HG03558 (cell line): ENCODE data around the gene PGR.

Experiments
- ATAC-seq: cut with Tn5 transposase; IDR thresholded peaks from one replicate; pipeline ENCODE4 v1.9.1; 2021; ENCODE audit warnings: moderate number of reproducible peaks; ENCODE audit not compliant: unreplicated experiment; ENCODE audit errors: extremely low read depth

The PGR gene

DNA sequence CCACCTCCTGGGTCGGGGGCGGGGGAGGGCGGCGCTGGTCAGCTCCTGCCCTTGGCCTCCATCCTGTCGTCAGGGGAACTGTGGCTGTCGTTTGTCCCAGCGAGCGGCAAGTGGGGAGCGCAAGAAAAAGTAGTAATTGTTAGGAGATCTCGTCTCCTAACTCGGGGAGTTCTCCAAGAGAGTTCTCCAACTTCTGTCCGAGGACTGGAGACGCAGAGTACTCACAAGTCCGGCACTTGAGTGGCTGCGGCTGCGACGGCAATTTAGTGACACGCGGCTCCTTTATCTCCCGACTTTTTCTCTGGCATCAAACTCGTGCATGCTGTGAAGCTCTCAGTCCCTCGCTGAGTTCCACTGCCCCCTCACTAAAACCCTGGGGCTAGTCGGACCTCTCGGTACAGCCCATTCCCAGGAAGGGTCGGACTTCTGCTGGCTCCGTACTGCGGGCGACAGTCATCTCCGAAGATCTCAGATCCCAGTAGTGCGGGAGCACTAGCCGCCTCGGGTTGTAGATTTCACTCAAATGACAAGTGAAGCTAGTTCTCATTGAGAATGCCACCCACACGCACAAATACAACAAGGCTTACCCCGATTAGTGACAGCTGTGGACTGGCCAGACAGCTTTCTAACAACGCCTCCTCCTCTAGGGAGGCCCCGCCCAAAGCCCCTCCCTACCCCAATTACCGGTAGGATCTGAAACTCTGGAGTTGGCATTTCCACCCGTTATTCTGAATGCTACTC, at the start of gene PGR:
TSS of gene PGR (minus strand) at position 611 of the 741 bp plus-strand sequence. CDS start 743 bp downstream, outside the sequence.
- no peak for ATAC-seq

GRCh38 chr11:101176381-101176780, 46.8 kb upstream of the PGR start:
- no peak for ATAC-seq

DNA sequence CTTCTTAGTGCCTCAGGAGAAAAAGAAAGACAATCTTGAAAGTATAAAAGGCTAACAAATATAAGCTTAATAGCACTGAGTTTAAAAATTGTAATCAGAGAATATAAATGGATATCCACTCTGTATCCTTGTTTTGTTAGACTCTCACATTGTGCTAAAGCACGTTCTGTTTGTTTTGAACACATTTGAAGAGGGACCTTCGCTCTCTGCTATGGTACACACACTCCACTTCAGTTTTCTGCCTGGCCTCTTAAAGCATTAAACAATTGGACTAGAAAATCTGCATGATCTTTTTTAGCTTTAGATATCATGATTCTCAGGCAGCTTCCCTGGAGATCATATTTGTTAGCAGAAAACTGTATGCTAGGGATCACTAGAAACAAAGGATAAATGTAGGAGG, 40.3 kb upstream of the PGR start:
- no peak for ATAC-seq

DNA sequence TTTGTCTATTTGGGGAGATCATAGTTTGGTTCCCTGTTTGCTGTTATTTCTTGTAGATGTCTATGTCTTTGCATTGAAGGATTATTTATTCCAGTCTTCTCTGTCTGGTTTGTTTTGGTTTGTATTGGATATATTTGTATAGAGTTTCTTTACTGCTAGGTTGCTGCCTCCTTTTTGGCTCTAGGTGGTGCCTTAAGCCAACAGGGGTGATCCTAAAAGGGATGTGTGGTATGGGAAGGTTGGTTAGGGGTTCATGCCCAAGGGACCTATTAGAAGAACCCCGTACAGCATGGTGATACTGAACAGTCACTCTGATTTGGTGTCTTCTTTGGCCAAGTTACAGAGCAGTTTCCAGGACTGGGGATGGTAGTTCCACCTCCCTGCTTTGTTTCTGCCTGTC, 36.4 kb upstream of the PGR start:
- ATAC-seq: no peak

DNA sequence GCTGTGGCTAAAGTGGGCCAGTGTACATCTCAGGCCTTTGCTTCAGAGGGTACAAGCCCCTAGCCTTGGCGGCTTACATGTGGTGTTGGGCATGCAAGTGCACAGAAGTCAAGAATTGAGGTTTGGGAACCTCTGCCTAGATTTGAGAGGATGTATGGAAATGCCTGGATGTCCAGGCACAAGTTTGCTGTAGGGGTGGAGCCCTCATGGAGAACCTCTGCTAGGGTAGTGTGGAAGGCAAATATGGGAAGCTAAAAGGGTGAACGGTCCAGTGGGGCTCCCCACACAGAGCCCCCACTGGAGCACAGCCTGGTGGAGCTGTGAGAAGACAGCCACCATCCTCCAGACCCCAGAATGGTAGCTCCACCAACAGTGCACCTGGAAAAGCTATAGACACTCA, 28.5 kb upstream of the PGR start:
- ATAC-seq: no peak

- no peak for ATAC-seq
Measured at GRCh38 chr11:101138245-101138930, 8.8 kb upstream of the PGR start.

DNA sequence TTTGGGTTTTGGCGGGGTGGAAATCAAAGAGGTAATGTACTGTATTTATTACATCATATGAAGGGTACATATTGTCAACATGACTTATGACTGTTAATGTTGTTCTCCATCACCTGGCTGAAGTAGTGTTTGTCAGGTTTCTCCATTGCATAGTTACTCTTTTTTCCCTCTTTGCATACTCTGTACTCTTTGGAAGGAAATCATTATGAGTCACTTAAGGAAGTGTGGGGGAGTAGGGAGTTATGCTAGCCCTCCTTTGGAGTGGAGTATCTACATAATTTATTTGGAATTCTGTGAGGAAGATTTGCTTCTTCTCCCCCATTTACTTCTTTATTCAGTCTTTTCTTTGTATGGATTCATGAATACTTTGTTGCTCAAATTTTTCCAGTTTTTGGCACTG, 3.6 kb upstream of the PGR start:
- no peak for ATAC-seq

DNA sequence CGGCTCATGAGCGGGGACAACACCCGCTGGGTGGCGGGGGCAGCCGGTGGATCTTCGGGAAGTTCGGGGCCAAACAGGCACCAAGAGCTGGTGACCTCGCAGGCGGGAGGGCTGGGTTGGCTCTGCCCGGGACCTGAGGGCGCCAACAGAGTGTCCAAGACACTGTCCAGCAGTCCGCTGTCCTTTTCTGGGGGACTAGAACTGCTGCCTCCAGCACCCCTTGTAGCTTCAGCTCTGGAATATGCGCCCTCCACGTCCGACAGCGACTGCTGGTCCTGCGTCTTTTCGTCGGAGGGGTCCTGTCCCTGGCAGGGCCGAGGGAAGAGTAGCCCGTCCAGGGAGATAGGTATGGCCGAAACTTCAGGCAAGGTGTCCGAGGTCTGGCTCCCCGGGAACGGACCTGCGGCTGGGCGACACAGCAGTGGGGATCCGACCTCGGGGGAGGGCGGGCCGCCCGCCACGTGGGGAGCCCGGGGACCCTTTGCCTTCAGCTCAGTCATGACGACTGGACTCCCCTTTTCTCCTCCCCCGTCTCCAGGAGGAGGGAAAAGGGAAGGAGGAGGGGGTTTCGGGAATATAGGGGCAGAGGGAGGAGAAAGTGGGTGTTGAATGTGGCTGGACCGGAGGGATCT, 926 bp downstream of the PGR start:
- no peak for ATAC-seq

GRCh38 chr11:101127699-101128570, 1.7 kb downstream of the PGR start:
- no peak for ATAC-seq

DNA sequence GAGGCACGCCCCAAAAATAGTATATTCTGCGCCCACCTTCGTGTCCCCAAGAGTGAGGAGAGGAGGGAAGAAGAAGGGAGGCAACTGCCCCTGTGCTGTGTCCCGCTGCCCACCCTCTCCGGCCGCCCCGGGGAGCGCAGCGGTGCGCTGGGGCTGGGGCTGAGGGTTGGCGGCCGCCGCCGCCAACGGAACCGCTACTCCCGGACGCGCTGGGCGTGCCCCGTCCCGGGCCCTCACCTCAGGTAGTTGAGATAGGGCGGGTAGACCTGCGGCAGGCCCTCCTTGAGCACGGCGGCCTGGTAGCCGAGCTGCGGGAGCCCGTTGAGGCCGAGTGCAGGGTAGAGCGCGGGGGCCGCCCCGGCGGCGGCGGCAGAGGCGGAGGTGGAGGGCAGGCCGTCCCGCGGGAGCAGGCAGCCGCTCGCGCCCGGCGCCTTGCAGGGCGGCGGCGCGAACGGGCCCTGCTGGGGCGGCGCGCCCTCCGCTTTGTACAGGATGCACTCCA, 2.4 kb downstream of the PGR start:
- ATAC-seq: no peak

- no peak for ATAC-seq
Measured at GRCh38 chr11:101126551-101127196, 2.9 kb downstream of the PGR start.

DNA sequence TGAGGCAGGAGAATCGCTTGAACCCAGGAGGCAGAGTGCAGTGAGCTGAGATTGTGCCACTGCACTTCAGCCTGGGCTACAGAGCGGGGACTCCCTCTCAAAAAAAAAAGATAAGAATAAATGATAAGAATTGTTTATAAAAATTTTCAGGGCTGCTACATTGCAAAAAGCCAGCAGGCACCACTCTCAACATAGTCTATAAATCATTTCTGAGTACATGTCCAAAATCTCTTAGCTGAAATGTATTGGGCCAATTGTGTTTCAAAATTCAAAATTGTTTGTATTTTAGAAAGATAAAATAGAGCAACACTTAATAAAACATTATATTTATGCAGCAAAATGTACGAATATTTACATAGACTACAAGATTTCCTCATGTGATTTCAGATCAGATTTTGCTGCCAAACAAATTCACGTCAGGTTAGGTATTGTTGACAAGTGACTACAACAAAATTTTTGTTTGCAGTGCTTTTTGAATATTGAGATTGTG, 13.9 kb downstream of the PGR start:
- no peak for ATAC-seq

DNA sequence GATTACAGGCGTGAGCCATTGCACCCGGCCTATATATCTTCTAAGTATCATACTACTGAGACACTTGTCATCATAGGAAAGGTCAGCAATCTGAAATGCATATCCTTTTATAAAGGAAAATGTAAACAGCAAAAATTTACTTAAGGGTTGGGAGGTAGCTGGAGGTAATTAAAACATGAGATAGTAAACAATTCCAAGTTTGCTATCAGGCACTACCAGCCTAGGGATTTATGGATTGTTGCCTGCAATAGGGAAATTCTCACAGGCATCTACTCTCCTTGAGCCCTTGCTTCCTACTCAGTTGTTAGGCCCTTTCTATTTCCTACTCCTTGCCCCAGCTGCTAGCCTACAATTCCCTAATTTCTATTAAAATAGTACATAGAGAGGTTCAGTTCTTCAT, 16.1 kb downstream of the PGR start:
- ATAC-seq: no peak

DNA sequence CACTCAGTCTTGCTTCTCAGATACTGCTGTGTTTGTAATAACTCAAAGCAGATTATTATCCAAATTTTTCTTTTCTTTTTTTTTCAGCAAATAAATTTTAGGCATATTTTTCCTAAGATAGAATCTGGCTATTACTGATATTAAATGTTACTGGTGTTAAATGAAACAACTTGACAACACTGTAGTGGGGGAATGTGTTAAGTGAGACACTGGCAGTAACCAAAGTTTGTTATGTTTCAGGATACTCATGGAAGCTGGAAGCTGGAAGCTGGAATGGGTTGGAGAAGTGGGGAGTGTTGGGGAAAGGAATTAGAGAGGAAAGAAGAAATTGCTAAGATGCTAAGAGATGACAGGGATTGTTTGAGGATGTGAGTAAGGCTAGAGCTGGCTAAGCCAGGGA, 24.9 kb downstream of the PGR start:
- ATAC-seq: no peak

DNA sequence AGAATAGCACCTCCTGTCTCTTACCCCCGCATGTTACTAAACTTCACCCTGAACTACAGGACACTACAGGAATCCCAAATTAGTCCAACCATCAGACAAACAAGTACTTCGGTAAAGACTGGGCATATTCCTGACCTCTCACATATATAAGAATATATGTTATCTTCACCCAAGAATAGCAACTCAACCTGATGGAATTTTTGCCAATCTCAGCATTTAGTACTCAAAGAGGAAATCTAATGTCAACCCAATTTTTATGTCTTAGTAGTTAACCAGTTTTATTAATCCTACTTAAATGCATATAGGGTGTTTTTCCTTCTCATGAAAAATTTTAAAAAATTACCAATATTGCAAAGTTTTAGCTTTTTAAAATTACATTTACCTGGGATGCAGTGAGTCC, 26.2 kb downstream of the PGR start:
- ATAC-seq: no peak

DNA sequence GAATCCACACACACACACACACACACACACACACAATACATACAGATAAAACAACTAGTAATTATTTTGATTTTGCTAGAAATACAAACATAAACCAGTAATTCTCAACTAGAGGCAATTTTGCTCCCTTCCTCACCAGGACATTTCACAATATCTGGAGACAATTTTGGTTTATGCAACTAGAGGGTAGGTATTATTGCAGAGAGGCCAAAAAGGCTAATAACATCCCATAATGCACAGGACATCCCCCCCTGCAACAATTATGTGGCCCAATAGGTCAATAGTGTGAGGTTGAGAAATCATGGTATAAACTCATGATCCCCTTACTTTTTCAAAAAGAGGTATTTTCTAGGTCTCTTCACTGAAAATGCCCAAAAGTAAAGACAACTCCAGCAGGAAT, 29.0 kb downstream of the PGR start:
- ATAC-seq: no peak

DNA sequence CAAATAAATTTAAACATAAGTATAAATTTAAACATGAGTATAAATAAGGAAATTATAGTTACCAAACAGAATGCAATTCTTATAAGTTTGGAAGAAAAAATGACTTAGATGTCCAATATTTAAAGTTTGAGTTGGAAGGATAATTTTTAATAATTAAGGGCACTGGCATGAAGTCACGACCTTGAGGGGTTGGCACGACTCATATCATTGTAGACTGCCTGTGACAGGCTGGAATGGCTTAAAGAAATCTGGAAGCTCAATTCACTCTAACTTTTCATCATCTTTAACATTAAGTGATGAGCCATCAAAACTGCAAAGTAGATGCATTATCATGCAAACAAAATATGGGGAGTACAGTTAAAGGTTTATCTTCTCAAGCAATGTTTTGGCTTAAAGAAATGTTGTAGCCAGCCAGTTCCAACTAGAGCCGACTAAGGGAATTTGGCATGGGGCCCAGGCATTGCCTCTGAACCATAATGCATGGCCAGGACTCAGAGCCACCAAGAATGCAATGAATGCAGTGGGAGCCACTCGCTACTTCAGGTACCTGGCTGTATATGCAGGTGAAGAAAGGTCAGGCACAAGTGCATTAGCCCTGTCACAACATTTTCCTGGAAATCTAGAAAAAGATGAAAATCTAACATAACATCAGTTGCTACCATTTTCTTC, 33.4 kb downstream of the PGR start:
- no peak for ATAC-seq

GRCh38 chr11:101091781-101092180, 37.8 kb downstream of the PGR start:
- ATAC-seq: no peak

- no peak for ATAC-seq
Measured at GRCh38 chr11:101090679-101091270, 38.8 kb downstream of the PGR start.
